ENCODE results near the gene SLC10A7. TPM values are rescaled to one million over a fixed set of nuclear protein-coding genes. Genes with fewer than 3 reads are reported as not detected.

Gene SLC10A7
- total and polyA plus RNA-seq, 2 of the 4 experiments (the other 2 are of a cell fraction), result 5.2 to 8.4 TPM

- ChIA-PET POLR2A (ENCODE audit: unreplicated experiment) (interaction anchor here (0.6 kb wide), 1 partner anchor 46 kb away, joined by 4 read pairs; no protein-coding TSS in a partner anchor), CTCF (interaction anchor here (1.1 kb wide), 1 partner anchor 9 kb away, joined by 3 read pairs; no protein-coding TSS in a partner anchor)
- Histone ChIP-seq H2BK5ac (ENCODE audit: low read depth, low read length, poor library complexity, severe bottlenecking) (no peak overlapping the region), H4K5ac (ENCODE audit: low read depth, low read length) (no peak overlapping the region), H2BK20ac (ENCODE audit: low read depth, low read length) (peak overlapping the region; percentile 64; the same call in 1 of the 2 replicates), H3K9me3 (ENCODE audit: control insufficient read depth, insufficient read depth, low read length) (no peaks in the 10 kb centered on the region), H2AK9ac (replicated peaks; ENCODE audit: low read depth, low read length, poor library complexity) (no peak overlapping the region), H4K8ac (ENCODE audit: low read depth in 2 of 2, low read length in 2 of 2) (0 out of 4 replicates have a peak overlapping the region, but pooled peaks of 1 of the 2 experiments have one; percentile 19), H2BK120ac (ENCODE audit: low read depth, low read length) (peak overlapping the region; percentile 52; the same call in 1 of the 2 replicates), H3K14ac (replicated peaks; ENCODE audit: low read depth, low read length) (0 out of 2 replicates have a peak overlapping the region, but pooled peaks have one; percentile 3), H3K4ac (ENCODE audit: low read depth, low read length) (peak overlapping the region; percentile 74; the same call in 1 of the 2 replicates), H3K18ac (ENCODE audit: low read depth, low read length) (no peak overlapping the region), H3K9ac (ENCODE audit: low read depth, low read length) (no peak overlapping the region), H3K36me3 (ENCODE audit: control insufficient read depth, insufficient read depth, low read length) (peaks cover 3% of the 10 kb centered on the region; the same call in 1 of the 2 replicates), H4K20me1 (ENCODE audit: insufficient read depth, low read length) (no peaks in the 10 kb centered on the region), H3K27ac (ENCODE audit: insufficient read depth, low read length) (no peak overlapping the region), H3K4me3 (ENCODE audit: insufficient read depth, low read depth, low read length) (no peak overlapping the region), H2AK5ac (ENCODE audit: low read depth, low read length) (no peak overlapping the region), H3K9me1 (ENCODE audit: insufficient read depth, low read length) (no peaks in the 10 kb centered on the region; the same call in 1 of the 2 replicates), H3K56ac (ENCODE audit: extremely low read depth, insufficient read depth, low read length) (no peak overlapping the region), H2BK15ac (ENCODE audit: low read depth, low read length) (peak overlapping the region; percentile 33; the same call in 1 of the 3 replicates), H3K23ac (ENCODE audit: low read depth, low read length) (no peak overlapping the region), H4K91ac (ENCODE audit: insufficient read depth, low read depth, low read length) (no peak overlapping the region), H3K27me3 (ENCODE audit: control insufficient read depth, insufficient read depth, low read length) (no peaks in the 10 kb centered on the region), H3K79me1 (ENCODE audit: low read depth in 1 of 2, low read length in 2 of 2) (peaks cover 0 to 6% of the 10 kb centered on the region in 2 experiments; a peak in 2 of 4 replicates), H3K4me2 (ENCODE audit: low read depth, low read length) (no peak overlapping the region), H2AFZ (replicated peaks; ENCODE audit: low read length, poor library complexity) (no peak overlapping the region), H3K4me1 (ENCODE audit: control insufficient read depth, insufficient read depth, low read length) (peaks cover 2% of the 10 kb centered on the region; the same call in 1 of the 2 replicates)
- DNase-seq (no peak), ATAC-seq (ENCODE audit: low read depth) (peak; percentile 38; the same call in 1 of the 2 replicates)
- in situ Hi-C loops (cut with MboI; ENCODE audit: low sequenced_read_pairs), result no loop called here
- intact Hi-C loops (cut with micrococcal nuclease), result no loop called here
- TF ChIP-seq ELK1 (IDR thresholded peaks at IDR 0.05; ENCODE audit: borderline replicate concordance, low read depth, low read length) (no peak), CTCF (conservative IDR thresholded peaks at IDR 0.05; ENCODE audit: low read depth, low read length) (no peak), RFX5 (IDR thresholded peaks at IDR 0.05; ENCODE audit: low read depth, low read length) (no peak), RCOR1 (IDR thresholded peaks at IDR 0.05; ENCODE audit: insufficient replicate concordance, low read length) (no peak), MXI1 (IDR thresholded peaks at IDR 0.05; ENCODE audit: borderline replicate concordance, low read depth, low read length) (no peak), SMC3 (IDR thresholded peaks at IDR 0.05; ENCODE audit: low read depth, low read length) (no peak), NFE2L2 (IDR thresholded peaks at IDR 0.05; ENCODE audit: low read depth, low read length) (no peak), RAD21 (IDR thresholded peaks at IDR 0.05; ENCODE audit: low read length) (no peak), CEBPB (IDR thresholded peaks at IDR 0.05; ENCODE audit: low read depth, low read length) (no peak), FOS (IDR thresholded peaks at IDR 0.05; ENCODE audit: low read depth, low read length) (no peak), CHD1 (IDR thresholded peaks at IDR 0.05; ENCODE audit: low read depth, low read length) (no peak), USF2 (IDR thresholded peaks at IDR 0.05; ENCODE audit: low read depth, low read length) (no peak), POLR2A (IDR thresholded peaks at IDR 0.05; ENCODE audit: low read depth, low read length) (no peak), BHLHE40 (IDR thresholded peaks at IDR 0.05; ENCODE audit: low read depth, low read length) (no peak), MAZ (IDR thresholded peaks at IDR 0.05; ENCODE audit: borderline replicate concordance, low read depth, low read length) (no peak), MAFK (IDR thresholded peaks at IDR 0.05; ENCODE audit: low read depth, low read length) (no peak)
- dilution Hi-C loops (cut with HindIII; ENCODE audit: low sequenced_read_pairs, unreplicated experiment), result no loop called here
- no CpG with 5 or more reads among the region's 2 CpGs for WGBS, 2 experiments (ENCODE audit: extremely low coverage in 2 of 2, insufficient read length in 1 of 2)
- no TSS peak for BruUV-seq (replicated peaks)
Measured at GRCh38 chr4:146443525-146443924, 78.2 kb downstream of the SLC10A7 start.
